HEK293 (cell line): Measurements from ENCODE around the gene POLR2E.
A peak's percentile ranks its signal among the peaks of the same experiment; 100 is the strongest.

ENCODE experiments used
- CTCF ChIA-PET: fragments of 350-600 bp; formaldehyde crosslinking; extraction: SDS; loops from one replicate; lab custom pipeline; 2021; ENCODE audit warnings: antibody characterized with exemption; lab: Yijun Ruan, JAX
- POLR2A ChIA-PET: fragments of 300-600 bp; formaldehyde crosslinking; extraction: SDS; loops from one replicate; lab custom pipeline; 2020; ENCODE audit warnings: antibody characterized with exemption, inconsistent platforms; lab: Yijun Ruan, JAX
- H3K27ac ChIP-seq: fragments of 200-500 bp; sonication (Bioruptor generic); 2 replicates; pipeline ENCODE4 v1.5.1; 2014; ENCODE audit warnings: low read depth, low read length, control low read depth, inconsistent platforms; ENCODE audit errors: extremely low read depth
- H3K36me3 ChIP-seq, 2 experiments: fragments of 200-500 bp in 1 of 2; sonication (Bioruptor generic) in 1 of 2; 1 replicate in 1 of 2; 2 replicates in 1 of 2; pipeline ENCODE4 v1.5.1; 2014 to 2017; ENCODE audit warnings: inconsistent platforms in 2 of 2, low read length in 2 of 2; ENCODE audit not compliant: control insufficient read depth in 2 of 2, insufficient read depth in 1 of 2
- H3K4me1 ChIP-seq: fragments of 200-500 bp; sonication (Bioruptor generic); 2 replicates; pipeline ENCODE4 v1.5.1; 2014; ENCODE audit warnings: mild to moderate bottlenecking, low read length, inconsistent platforms; ENCODE audit not compliant: control insufficient read depth, insufficient read depth
- H3K4me3 ChIP-seq: 2 replicates; pipeline ENCODE4 v1.5.1; 2011; ENCODE audit warnings: low read depth, mild to moderate bottlenecking, control low read depth, low read length, moderate library complexity
- H3K9me3 ChIP-seq: fragments of 200-500 bp; sonication (Bioruptor generic); 2 replicates; pipeline ENCODE4 v1.5.1; 2014; ENCODE audit warnings: low read depth, low read length, inconsistent platforms; ENCODE audit not compliant: control insufficient read depth, insufficient read depth
- BCL11A ChIP-seq: fragments of 450-650 bp; formaldehyde crosslinking; IDR thresholded peaks from 2 replicates; pipeline ENCODE4 v1.5.1; 2016; ENCODE audit warnings: low read depth, missing biosample characterization, missing genetic modification characterization
- EGR2 ChIP-seq: fragments of 450-650 bp; formaldehyde crosslinking; IDR thresholded peaks from 2 replicates; pipeline ENCODE4 v1.5.1; 2016; ENCODE audit warnings: low read depth, missing biosample characterization, missing genetic modification characterization
- GLIS1 ChIP-seq: fragments of 450-650 bp; formaldehyde crosslinking; IDR thresholded peaks from 2 replicates; pipeline ENCODE4 v1.5.1; 2016; ENCODE audit warnings: missing biosample characterization, missing genetic modification characterization
- GLIS2 ChIP-seq: fragments of 450-650 bp; formaldehyde crosslinking; IDR thresholded peaks from 2 replicates; pipeline ENCODE4 v1.5.1; 2016; ENCODE audit warnings: missing biosample characterization, missing genetic modification characterization
- HIC1 ChIP-seq: fragments of 450-650 bp; formaldehyde crosslinking; IDR thresholded peaks from 2 replicates; pipeline ENCODE4 v1.5.1; 2016; ENCODE audit warnings: missing biosample characterization, missing genetic modification characterization
- HOXA7 ChIP-seq: sonication (generic); formaldehyde crosslinking; IDR thresholded peaks from 2 replicates; pipeline ENCODE4 v1.8.1; 2022; ENCODE audit warnings: missing genetic modification reagents, borderline replicate concordance
- KLF8 ChIP-seq: fragments of 450-650 bp; formaldehyde crosslinking; IDR thresholded peaks from 2 replicates; pipeline ENCODE4 v1.5.1; 2016; ENCODE audit warnings: missing biosample characterization, missing genetic modification characterization
- PRDM4 ChIP-seq: fragments of 450-650 bp; formaldehyde crosslinking; IDR thresholded peaks from 2 replicates; pipeline ENCODE4 v1.5.1; 2017; ENCODE audit warnings: missing biosample characterization, missing genetic modification characterization
- REST ChIP-seq: fragments of 450-650 bp; formaldehyde crosslinking; IDR thresholded peaks from 2 replicates; pipeline ENCODE4 v1.5.1; 2016; ENCODE audit warnings: missing biosample characterization, missing genetic modification characterization
- SP2 ChIP-seq: fragments of 450-650 bp; formaldehyde crosslinking; IDR thresholded peaks from 2 replicates; pipeline ENCODE4 v1.5.1; 2016; ENCODE audit warnings: missing biosample characterization, missing genetic modification characterization
- ZFHX2 ChIP-seq: fragments of 450-650 bp; formaldehyde crosslinking; conservative IDR thresholded peaks from 2 replicates; pipeline ENCODE4 v1.5.1; 2016; ENCODE audit warnings: missing biosample characterization, missing genetic modification characterization
- ZNF184 ChIP-seq: fragments of 450-650 bp; IDR thresholded peaks from 2 replicates; pipeline ENCODE4 v1.5.1; 2018; ENCODE audit warnings: missing biosample characterization, mild to moderate bottlenecking, missing genetic modification characterization
- ZNF366 ChIP-seq: fragments of 450-650 bp; formaldehyde crosslinking; conservative IDR thresholded peaks from 2 replicates; pipeline ENCODE4 v1.5.1; 2016; ENCODE audit warnings: missing biosample characterization, missing genetic modification characterization
- ZNF558 ChIP-seq: fragments of 450-650 bp; formaldehyde crosslinking; IDR thresholded peaks from 2 replicates; pipeline ENCODE4 v1.5.1; 2016; ENCODE audit warnings: missing biosample characterization, missing genetic modification characterization
- ZNF629 ChIP-seq: fragments of 450-650 bp; formaldehyde crosslinking; IDR thresholded peaks from 2 replicates; pipeline ENCODE4 v1.5.1; 2017; ENCODE audit warnings: missing biosample characterization, missing genetic modification characterization
- ZNF639 ChIP-seq: fragments of 450-650 bp; formaldehyde crosslinking; IDR thresholded peaks from 2 replicates; pipeline ENCODE4 v1.5.1; 2016; ENCODE audit warnings: missing biosample characterization, missing genetic modification characterization
- ZNF692 ChIP-seq: fragments of 450-650 bp; formaldehyde crosslinking; IDR thresholded peaks from 2 replicates; pipeline ENCODE4 v1.5.1; 2016; ENCODE audit warnings: missing biosample characterization, missing genetic modification characterization
- ZNF747 ChIP-seq: fragments of 450-650 bp; formaldehyde crosslinking; IDR thresholded peaks from 2 replicates; pipeline ENCODE4 v1.5.1; 2016; ENCODE audit warnings: missing biosample characterization, missing genetic modification characterization

The POLR2E gene

GRCh38 chr19:1102407-1103131 lies 7.4 kb upstream of the POLR2E start:
- Histone ChIP-seq H3K4me1 (no peaks in the 10 kb centered on the region; the same call in 1 of the 2 replicates), H3K36me3 (peaks cover 0 to 25% of the 10 kb centered on the region in 2 experiments; a peak in 1 of 3 replicates), H3K27ac (no peak overlapping the region), H3K9me3 (no peaks in the 10 kb centered on the region), H3K4me3 (no peak overlapping the region)
- ChIA-PET POLR2A (interaction anchor here (0.6 to 2.2 kb wide), 9 partner anchors 19 to 166 kb away, joined by 3 to 16 read pairs (median 3); partner anchors contain the start of gene CIRBP), CTCF (interaction anchor here (0.6 to 3.2 kb wide), 3 partner anchors 11 to 146 kb away, joined by 3 to 13 read pairs (median 4); no protein-coding TSS in a partner anchor)
- TF ChIP-seq ZNF366 (tag by site-specific recombination) (peak; percentile 40; the same call in 1 of the 2 replicates), ZNF747 (tag by site-specific recombination) (no peak), GLIS1 (peak; percentile 55; the same call in 1 of the 2 replicates), HIC1 (tag by site-specific recombination) (peak; percentile 39; the same call in 1 of the 2 replicates), ZFHX2 (tag by site-specific recombination) (peak; percentile 80), ZNF184 (no peak), ZNF629 (tag by site-specific recombination) (peak; percentile 59), KLF8 (tag by site-specific recombination) (peak; percentile 62), BCL11A (tag by site-specific recombination) (peak; percentile 62; the same call in 1 of the 2 replicates), REST (no peak), ZNF692 (no peak), SP2 (tag by site-specific recombination) (no peak), PRDM4 (peak; percentile 64), HOXA7 (CRISPR knock-in tag) (no peak), ZNF558 (tag by site-specific recombination) (0 out of 2 replicates have a peak, but pooled peaks have one; percentile 12), EGR2 (peak; percentile 77), GLIS2 (tag by site-specific recombination) (peak; percentile 28; the same call in 1 of the 2 replicates), ZNF639 (peak; percentile 58; the same call in 1 of the 2 replicates)
